ENCODE measurements around the gene PAK6.

PAK6 gene

GRCh38 chr15:40279437-40280141 lies 40.7 kb downstream of the PAK6 start:
- peak; percentile 8 for DNase-seq

- no peak for DNase-seq
Observed at GRCh38 chr15:40280260-40281056, 41.6 kb downstream of the PAK6 start.

GRCh38 chr15:40281057-40281800 lies 42.4 kb downstream of the PAK6 start:
- no peak for DNase-seq

GRCh38 chr15:40281801-40282146 lies 42.9 kb downstream of the PAK6 start:
- DNase-seq: no peak

- DNase-seq: peak; percentile 48
Observed at GRCh38 chr15:40282147-40282868, 43.4 kb downstream of the PAK6 start.

GRCh38 chr15:40282869-40283614 lies 44.2 kb downstream of the PAK6 start, which contains the start of gene ANKRD63:
Gene ANKRD63 (minus strand): TSS chr15:40283064. CDS start chr15:40282586, 478 bp downstream.
- DNase-seq: no peak

GRCh38 chr15:40283615-40284300 lies 44.9 kb downstream of the PAK6 start:
- DNase-seq: no peak

GRCh38 chr15:40285151-40285550 lies 46.3 kb downstream of the PAK6 start:
- DNase-seq: no peak

- no peak for DNase-seq
Observed at GRCh38 chr15:40285554-40286011, 46.7 kb downstream of the PAK6 start.

- no peak for DNase-seq
Observed at GRCh38 chr15:40286061-40286532, 47.2 kb downstream of the PAK6 start.

- no peak for DNase-seq
Observed at GRCh38 chr15:40286794-40287193, 47.9 kb downstream of the PAK6 start.

- DNase-seq: no peak
Observed at GRCh38 chr15:40287505-40287904, 48.6 kb downstream of the PAK6 start.

GRCh38 chr15:40287968-40288367 lies 49.1 kb downstream of the PAK6 start:
- no peak for DNase-seq

GRCh38 chr15:40289140-40289775 lies 50.4 kb downstream of the PAK6 start:
- DNase-seq: no peak

GRCh38 chr15:40290545-40290917 lies 51.7 kb downstream of the PAK6 start:
- DNase-seq: no peak

- DNase-seq: no peak
Observed at GRCh38 chr15:40290918-40291574, 52.2 kb downstream of the PAK6 start.

- no peak for DNase-seq
Observed at GRCh38 chr15:40292246-40292645, 53.4 kb downstream of the PAK6 start.

- DNase-seq: no peak
Observed at GRCh38 chr15:40293006-40293405, 54.1 kb downstream of the PAK6 start.

- no peak for DNase-seq
Observed at GRCh38 chr15:40293905-40294895, 55.3 kb downstream of the PAK6 start.

Data from KG1 (cell line).